ENCODE data around the gene LRBA.

- TF ChIP-seq POLR2A (IDR thresholded peaks at IDR 0.05; ENCODE audit: low read depth, low read length) (no peak), CTCF (IDR thresholded peaks at IDR 0.05; ENCODE audit: extremely low read depth in 1 of 2, insufficient read depth in 1 of 2, low read depth in 1 of 2, low read length in 2 of 2) (no peak), EZH2 (IDR thresholded peaks at IDR 0.05; ENCODE audit: borderline replicate concordance, low read depth, low read length, severe bottlenecking) (no peak), POLR2AphosphoS5 (IDR thresholded peaks at IDR 0.05; ENCODE audit: insufficient read depth, low read depth, low read length) (no peak), JUN (IDR thresholded peaks at IDR 0.05; ENCODE audit: borderline replicate concordance, insufficient read depth, insufficient read length, low read depth) (no peak), MYC (IDR thresholded peaks at IDR 0.05; ENCODE audit: low read depth, low read length) (no peak), MAX (IDR thresholded peaks at IDR 0.05; ENCODE audit: insufficient read depth, insufficient read length) (no peak), GATA2 (IDR thresholded peaks at IDR 0.05; ENCODE audit: insufficient read depth, insufficient read length, low read depth, low read length) (no peak), FOS (IDR thresholded peaks at IDR 0.05; ENCODE audit: borderline replicate concordance, insufficient read depth, low read length) (no peak)
These were observed 480.3 kb downstream of the LRBA start for GRCh38 chr4:150534818-150535217.
